Erythroblast (primary cell): ENCODE measurements around the gene IL31RA.
"Not testable (repeated sequence)": the region's sequence is repeated elsewhere in the genome, so short reads cannot be mapped to it uniquely, and the experiment has no call there.

Experiments used
- DNase-seq, 2 experiments: peaks; one replicate each; lab custom pipeline; 2025; lab: John Stamatoyannopoulos, UW
- GATA1 ChIP-seq: IDR thresholded peaks from 2 replicates; pipeline ENCODE4 v1.6.1; 2011; ENCODE audit warnings: low read depth, mild to moderate bottlenecking, control low read depth, low read length, moderate library complexity
- POLR2A ChIP-seq: IDR thresholded peaks from 2 replicates; pipeline ENCODE4 v1.6.1; 2011; ENCODE audit warnings: mild to moderate bottlenecking, low read length

Gene IL31RA

GRCh38 chr5:55933377-55934114, 82.4 kb downstream of the IL31RA start:
- DNase-seq = peak in 1 of 2 experiments; percentile 31
- TF ChIP-seq POLR2A = no peak
- no peak for TF ChIP-seq GATA1

DNA sequence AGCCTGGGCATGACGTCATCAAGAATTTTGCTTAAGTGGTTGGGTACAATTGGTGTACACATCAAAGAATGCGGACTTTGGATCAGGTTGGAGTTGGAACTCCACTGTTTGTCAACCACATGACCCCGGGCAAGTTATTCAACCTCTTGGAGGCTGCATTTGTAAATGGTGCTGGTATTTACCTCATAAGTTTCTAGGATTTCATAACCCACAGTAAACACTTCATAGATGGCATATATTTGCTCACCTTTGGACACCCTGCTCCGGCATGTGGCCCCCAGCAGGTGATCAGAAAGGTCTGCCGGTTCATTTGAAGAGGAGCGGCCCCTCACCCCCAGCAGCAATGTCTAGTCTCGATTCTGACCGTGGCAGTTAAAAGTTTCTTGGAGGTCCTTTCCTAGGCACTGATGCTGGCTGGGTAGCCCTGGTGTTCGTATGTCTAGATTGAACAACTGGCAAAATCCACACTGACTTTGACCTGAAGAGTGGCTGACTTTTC, 83.0 kb downstream of the IL31RA start:
- DNase-seq = peak in 1 of 2 experiments; percentile 31
- TF ChIP-seq GATA1 (no peak), POLR2A (no peak)

DNA sequence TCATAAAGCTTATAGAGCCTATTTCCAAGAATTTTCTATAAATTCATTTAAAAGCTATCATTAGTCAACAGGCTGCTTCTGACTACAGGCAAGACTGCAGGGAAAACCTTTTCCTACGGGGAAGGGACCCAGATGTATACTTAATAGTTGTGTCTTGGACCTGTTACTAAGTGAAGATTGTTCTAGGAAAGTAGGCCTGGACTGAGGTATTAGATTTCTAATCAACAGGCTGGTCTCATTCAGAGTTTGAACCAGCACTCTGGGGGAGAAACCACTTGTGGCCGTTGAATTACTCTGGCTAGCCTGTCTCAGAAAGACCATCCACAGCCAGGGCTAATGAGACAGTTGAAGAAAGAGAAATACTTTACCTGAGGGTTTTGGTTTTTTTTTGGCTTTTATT, 83.6 kb downstream of the IL31RA start:
- DNase-seq = no peak
- TF ChIP-seq GATA1 = no peak
- no peak for TF ChIP-seq POLR2A

DNA sequence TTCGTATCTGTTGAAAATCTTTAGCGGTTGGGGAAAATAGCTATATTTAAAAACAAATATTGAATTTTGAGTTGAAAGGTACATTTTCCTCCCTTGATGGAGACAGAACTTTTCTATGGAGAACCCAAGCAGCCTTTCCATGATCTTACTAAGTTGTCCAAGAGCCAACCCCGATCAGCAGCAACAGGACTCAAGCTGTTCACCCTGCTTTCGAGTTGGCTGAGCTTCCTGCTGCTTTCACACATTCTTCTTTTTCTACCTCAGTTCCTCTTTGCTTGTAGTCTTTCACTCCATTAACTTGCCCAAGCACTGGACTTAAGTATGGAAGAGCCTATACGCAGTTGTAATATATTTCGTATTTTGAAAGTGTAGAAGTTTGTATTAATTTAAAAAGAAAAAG, 84.2 kb downstream of the IL31RA start:
- DNase-seq = peak in 1 of 2 experiments; percentile 26
- TF ChIP-seq POLR2A (no peak), GATA1 (no peak)

DNA sequence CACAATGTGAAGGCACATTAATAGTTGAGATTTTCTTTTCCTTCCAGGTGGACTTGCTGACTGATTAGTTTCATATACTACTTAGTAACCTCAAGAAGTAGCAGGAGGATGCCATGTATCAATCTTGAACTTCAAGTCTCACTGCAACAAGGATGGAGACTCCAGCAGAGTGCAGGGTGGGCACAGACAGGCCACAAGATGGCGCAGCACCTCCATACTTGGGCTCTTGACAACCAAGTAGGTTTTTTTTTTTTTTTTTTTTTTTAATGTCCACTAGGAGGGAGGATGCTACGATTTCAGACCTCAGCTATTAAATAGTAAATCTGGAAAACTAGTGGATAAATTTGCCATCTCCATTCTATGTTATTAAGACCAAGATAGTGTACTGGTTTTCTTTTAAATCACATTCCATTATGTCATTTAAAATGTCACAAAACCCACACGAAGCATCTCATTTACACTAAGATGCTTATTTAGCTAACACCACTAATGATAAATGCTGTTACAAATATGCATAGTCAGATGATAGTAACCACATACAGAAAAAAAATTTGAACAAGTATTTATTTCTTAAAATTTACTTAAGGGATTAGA, 85.0 kb downstream of the IL31RA start:
- TF ChIP-seq POLR2A (no peak), GATA1 (no peak)
- peak; percentile 87 to 91 for DNase-seq

DNA sequence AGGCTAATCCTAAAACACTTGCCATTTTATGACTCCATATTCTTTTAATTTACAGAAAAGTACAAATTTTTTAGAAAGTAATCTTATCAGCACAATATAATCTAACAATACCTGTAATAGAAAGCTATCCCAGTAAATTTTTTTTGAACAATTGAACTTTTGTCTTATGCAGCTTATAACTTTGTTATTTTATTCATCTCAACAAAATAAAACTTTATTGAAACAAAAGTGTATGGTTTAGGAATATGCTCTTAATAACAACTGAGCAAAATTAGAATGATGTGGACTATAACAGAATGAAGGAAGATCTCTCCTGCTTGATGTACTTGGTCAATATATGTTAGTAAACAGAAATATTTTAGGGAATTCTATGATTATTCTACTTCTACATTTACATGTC, 86.4 kb downstream of the IL31RA start:
- DNase-seq = not testable (repeated sequence)

GRCh38 chr5:55941154-55941553, 90.0 kb downstream of the IL31RA start:
- not testable (repeated sequence) for DNase-seq

DNA sequence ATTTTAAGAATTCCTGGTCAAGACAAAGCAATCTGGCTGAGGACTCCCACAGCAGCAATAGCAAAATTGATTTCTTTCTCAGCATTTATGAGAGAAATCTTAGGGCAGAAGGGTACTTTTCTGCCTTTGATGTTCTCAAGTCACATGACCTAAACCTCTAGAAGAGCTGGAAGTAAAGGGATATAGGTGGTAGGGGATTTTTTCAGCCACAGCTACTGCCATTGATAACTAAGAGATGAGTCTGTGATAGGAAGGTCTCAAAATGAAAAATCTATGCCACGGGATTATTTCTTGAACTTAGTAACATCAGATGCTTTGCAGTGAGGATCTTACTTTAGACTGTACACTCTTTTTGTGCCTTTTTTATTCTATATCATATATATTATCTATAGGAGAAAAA, 108.1 kb downstream of the IL31RA start:
- no peak for DNase-seq
- TF ChIP-seq GATA1 = no peak
- no peak for TF ChIP-seq POLR2A

DNA sequence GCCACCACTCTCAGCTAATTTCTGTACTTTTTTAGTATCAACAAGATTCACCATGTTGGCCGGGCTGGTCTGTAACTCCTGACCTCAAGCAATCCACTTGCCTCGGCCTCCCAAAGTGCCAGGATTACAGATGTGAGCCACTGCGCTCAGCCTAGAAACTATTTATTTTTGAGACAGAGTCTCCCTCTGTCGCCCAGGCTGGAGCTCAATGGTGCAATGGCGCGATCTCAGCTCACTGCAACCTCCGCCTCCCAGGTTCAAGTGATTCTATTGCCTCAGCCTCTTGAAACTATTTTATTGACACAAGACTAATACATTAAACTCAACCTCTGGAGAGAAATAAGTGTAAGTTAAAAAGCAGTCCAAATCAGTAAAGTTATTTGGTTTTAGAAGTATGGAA, 109.6 kb downstream of the IL31RA start:
- no peak for DNase-seq
- TF ChIP-seq GATA1 (no peak), POLR2A (no peak)

DNA sequence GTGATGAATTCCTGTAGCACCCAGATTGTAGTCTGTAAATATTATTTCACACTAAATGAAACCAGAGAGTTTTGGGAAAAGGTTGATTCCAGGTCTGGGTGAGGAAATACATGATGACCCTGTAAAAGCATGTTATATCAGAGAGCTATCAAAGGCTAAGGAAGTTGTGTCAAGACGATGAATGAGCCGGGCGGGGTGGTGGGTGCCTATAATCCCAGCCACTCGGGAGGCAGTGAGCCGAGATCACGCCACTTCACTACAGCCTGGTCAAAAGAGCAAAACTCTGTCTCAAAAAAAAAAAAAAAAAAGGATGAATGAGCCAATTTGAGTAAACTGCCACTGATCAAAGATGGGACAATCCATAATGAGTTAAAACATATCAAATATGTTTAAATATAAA, 114.4 kb downstream of the IL31RA start:
- DNase-seq = no peak
- no peak for TF ChIP-seq POLR2A
- TF ChIP-seq GATA1 = no peak

- no peak for DNase-seq
- TF ChIP-seq GATA1 (no peak), POLR2A (no peak)
Measured at GRCh38 chr5:55966284-55966683, 115.1 kb downstream of the IL31RA start.

DNA sequence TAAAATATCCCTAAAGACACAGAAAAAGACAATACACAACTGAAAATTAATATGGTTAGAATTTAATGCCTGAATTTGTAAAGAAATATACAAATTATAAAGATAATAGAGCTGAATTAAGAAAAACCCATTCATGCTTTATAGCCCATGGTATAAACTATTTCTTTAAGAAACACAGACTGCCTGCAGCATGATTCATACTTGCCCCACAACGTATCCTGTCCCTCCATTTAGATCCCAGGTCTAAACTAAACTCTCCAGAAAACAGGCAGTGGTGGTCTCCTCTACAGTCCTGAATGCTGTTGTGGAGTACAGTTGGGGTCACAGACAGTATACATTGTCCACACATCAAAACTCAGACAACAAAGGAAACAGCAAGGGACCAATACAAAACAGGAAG, 118.8 kb downstream of the IL31RA start:
- no peak for TF ChIP-seq GATA1
- no peak for TF ChIP-seq POLR2A
- no peak for DNase-seq
